Liver (tissue), 3 donors: Measurements from ENCODE around the gene SESTD1.

Experiments
- FOXA1 ChIP-seq: IDR thresholded peaks from 2 replicates; pipeline ENCODE4 v1.6.1; 2016; ENCODE audit warnings: antibody characterized with exemption
- GABPA ChIP-seq, 2 donors: IDR thresholded peaks in 1 of 2; conservative IDR thresholded peaks in 1 of 2; 2 replicates each; pipeline ENCODE4 v1.6.1; 2016; ENCODE audit warnings: antibody characterized with exemption in 2 of 2, mild to moderate bottlenecking in 1 of 2, moderate library complexity in 1 of 2
- HNF4A ChIP-seq, 2 donors: conservative IDR thresholded peaks; 2 replicates each; pipeline ENCODE4 v1.6.1; 2016; ENCODE audit warnings: antibody characterized with exemption in 2 of 2, mild to moderate bottlenecking in 2 of 2
- HNF4G ChIP-seq: IDR thresholded peaks from 2 replicates; pipeline ENCODE4 v1.6.1; 2016; ENCODE audit warnings: antibody characterized with exemption
- JUND ChIP-seq, 2 donors: IDR thresholded peaks; 2 replicates each; pipeline ENCODE4 v1.6.1; 2016; ENCODE audit warnings: antibody characterized with exemption in 2 of 2
- NR2F2 ChIP-seq: IDR thresholded peaks from 2 replicates; pipeline ENCODE4 v1.6.1; 2016; ENCODE audit warnings: antibody characterized with exemption
- RXRA ChIP-seq, 2 donors: IDR thresholded peaks; 2 replicates each; pipeline ENCODE4 v1.6.1; 2017 to 2018; ENCODE audit warnings: antibody characterized with exemption in 2 of 2, mild to moderate bottlenecking in 1 of 2
- SP1 ChIP-seq: IDR thresholded peaks from 2 replicates; pipeline ENCODE4 v1.6.1; 2018; ENCODE audit warnings: antibody characterized with exemption, mild to moderate bottlenecking
- TAF1 ChIP-seq: conservative IDR thresholded peaks from 2 replicates; pipeline ENCODE4 v1.6.1; 2016; ENCODE audit warnings: antibody characterized with exemption, mild to moderate bottlenecking
- YY1 ChIP-seq: IDR thresholded peaks from 2 replicates; pipeline ENCODE4 v1.6.1; 2016; ENCODE audit warnings: antibody characterized with exemption, mild to moderate bottlenecking
- TF ChIP-seq, protein P1 (sequence below): fragments of 150-350 bp; IDR thresholded peaks from 2 replicates; pipeline ENCODE4 v1.5.1; 2017; ENCODE audit warnings: improper control_type of control experiment, low read depth, low read length; ENCODE audit not compliant: missing input control
- TF ChIP-seq, protein P2 (sequence below): IDR thresholded peaks from 2 replicates; pipeline ENCODE4 v1.6.1; 2016; ENCODE audit warnings: antibody characterized with exemption
- TF ChIP-seq, protein P3 (sequence below): IDR thresholded peaks from 2 replicates; pipeline ENCODE4 v1.6.1; 2016; ENCODE audit warnings: antibody characterized with exemption
- TF ChIP-seq, protein P4 (sequence below): IDR thresholded peaks from 2 replicates; pipeline ENCODE4 v1.6.1; 2016; ENCODE audit warnings: antibody characterized with exemption, mild to moderate bottlenecking
- donor health status: healthy.
- donor health status: healthy.

DNA sequence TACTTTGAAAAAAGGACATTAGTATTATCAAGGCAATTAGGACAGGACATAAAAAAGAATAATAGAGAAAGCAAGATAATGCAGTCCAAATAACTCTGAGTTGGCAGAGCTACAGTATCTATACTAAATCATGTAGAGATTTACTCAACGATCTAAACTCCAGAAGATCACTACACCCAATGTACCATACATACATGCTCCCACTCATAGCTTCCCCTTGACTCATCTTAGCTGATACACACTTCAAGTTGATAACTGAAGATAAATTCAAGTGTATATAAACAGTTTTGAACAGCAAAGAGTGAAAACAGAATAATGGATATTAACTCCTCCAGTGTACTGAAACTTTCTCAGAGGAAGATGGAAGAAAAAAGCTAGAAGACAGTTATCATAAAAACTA lies 78.5 kb downstream of the SESTD1 start:
- TF ChIP-seq, protein P1, sequence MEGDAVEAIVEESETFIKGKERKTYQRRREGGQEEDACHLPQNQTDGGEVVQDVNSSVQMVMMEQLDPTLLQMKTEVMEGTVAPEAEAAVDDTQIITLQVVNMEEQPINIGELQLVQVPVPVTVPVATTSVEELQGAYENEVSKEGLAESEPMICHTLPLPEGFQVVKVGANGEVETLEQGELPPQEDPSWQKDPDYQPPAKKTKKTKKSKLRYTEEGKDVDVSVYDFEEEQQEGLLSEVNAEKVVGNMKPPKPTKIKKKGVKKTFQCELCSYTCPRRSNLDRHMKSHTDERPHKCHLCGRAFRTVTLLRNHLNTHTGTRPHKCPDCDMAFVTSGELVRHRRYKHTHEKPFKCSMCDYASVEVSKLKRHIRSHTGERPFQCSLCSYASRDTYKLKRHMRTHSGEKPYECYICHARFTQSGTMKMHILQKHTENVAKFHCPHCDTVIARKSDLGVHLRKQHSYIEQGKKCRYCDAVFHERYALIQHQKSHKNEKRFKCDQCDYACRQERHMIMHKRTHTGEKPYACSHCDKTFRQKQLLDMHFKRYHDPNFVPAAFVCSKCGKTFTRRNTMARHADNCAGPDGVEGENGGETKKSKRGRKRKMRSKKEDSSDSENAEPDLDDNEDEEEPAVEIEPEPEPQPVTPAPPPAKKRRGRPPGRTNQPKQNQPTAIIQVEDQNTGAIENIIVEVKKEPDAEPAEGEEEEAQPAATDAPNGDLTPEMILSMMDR = no peak
- TF ChIP-seq, protein P2, sequence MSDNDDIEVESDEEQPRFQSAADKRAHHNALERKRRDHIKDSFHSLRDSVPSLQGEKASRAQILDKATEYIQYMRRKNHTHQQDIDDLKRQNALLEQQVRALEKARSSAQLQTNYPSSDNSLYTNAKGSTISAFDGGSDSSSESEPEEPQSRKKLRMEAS = no peak
- no peak for TF ChIP-seq RXRA (IDR thresholded peaks at IDR 0.05)
- no peak for TF ChIP-seq YY1
- TF ChIP-seq JUND (IDR thresholded peaks at IDR 0.05) = no peak
- no peak for TF ChIP-seq TAF1
- TF ChIP-seq, protein P3, sequence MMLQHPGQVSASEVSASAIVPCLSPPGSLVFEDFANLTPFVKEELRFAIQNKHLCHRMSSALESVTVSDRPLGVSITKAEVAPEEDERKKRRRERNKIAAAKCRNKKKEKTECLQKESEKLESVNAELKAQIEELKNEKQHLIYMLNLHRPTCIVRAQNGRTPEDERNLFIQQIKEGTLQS = no peak
- TF ChIP-seq, protein P4, sequence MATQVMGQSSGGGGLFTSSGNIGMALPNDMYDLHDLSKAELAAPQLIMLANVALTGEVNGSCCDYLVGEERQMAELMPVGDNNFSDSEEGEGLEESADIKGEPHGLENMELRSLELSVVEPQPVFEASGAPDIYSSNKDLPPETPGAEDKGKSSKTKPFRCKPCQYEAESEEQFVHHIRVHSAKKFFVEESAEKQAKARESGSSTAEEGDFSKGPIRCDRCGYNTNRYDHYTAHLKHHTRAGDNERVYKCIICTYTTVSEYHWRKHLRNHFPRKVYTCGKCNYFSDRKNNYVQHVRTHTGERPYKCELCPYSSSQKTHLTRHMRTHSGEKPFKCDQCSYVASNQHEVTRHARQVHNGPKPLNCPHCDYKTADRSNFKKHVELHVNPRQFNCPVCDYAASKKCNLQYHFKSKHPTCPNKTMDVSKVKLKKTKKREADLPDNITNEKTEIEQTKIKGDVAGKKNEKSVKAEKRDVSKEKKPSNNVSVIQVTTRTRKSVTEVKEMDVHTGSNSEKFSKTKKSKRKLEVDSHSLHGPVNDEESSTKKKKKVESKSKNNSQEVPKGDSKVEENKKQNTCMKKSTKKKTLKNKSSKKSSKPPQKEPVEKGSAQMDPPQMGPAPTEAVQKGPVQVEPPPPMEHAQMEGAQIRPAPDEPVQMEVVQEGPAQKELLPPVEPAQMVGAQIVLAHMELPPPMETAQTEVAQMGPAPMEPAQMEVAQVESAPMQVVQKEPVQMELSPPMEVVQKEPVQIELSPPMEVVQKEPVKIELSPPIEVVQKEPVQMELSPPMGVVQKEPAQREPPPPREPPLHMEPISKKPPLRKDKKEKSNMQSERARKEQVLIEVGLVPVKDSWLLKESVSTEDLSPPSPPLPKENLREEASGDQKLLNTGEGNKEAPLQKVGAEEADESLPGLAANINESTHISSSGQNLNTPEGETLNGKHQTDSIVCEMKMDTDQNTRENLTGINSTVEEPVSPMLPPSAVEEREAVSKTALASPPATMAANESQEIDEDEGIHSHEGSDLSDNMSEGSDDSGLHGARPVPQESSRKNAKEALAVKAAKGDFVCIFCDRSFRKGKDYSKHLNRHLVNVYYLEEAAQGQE = no peak
- TF ChIP-seq FOXA1 = no peak
- no peak for TF ChIP-seq GABPA (IDR thresholded peaks at IDR 0.05 in 1 of 2, conservative IDR thresholded peaks at IDR 0.05 in 1 of 2)
- no peak for TF ChIP-seq HNF4A (conservative IDR thresholded peaks at IDR 0.05)
- no peak for TF ChIP-seq HNF4G
- no peak for TF ChIP-seq SP1
- TF ChIP-seq NR2F2 = no peak
